Measurements from ENCODE around the gene WBP1L.

Gene WBP1L

GRCh38 chr10:102801496-102801895 is 57.7 kb downstream of the WBP1L start:
- H2AFZ ChIP-seq (ENCODE audit: low read depth, low read length) = no peak overlapping the region
- peaks cover 5% of the 10 kb centered on the region for H3K4me1 ChIP-seq (ENCODE audit: insufficient read depth, low read length)
- H3K27me3 ChIP-seq (ENCODE audit: insufficient read depth, low read length) = no peaks in the 10 kb centered on the region
- H3K9me3 ChIP-seq (ENCODE audit: low read length) = peaks cover 2% of the 10 kb centered on the region
- H3K4me3 ChIP-seq (ENCODE audit: low read length) = no peak overlapping the region
- peaks cover 40% of the 10 kb centered on the region for H3K36me3 ChIP-seq (ENCODE audit: insufficient read depth, low read length)

DNA sequence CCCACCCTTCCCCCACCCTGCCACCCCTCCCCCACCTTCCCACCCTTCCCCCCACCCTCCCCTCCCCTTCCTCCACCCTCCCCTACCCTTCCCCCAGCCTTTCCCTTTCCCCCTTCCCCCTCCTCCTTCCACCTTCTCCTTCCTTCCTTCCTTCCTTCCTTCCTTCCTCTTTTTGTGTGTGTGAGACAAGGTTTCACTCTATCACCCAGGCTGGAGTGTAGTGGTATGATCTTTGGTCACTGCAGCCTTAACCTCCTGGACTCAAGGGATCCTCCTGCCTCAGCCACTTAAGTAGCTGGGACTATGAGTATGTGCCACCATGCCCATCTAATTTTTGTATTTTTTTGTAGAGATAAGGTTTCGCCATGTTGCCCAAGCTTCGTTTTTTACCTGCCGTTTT is 58.2 kb downstream of the WBP1L start:
- Histone ChIP-seq H3K27me3 (ENCODE audit: insufficient read depth, low read length) (no peaks in the 10 kb centered on the region), H2AFZ (ENCODE audit: low read depth, low read length) (no peak overlapping the region), H3K4me1 (ENCODE audit: insufficient read depth, low read length) (peaks cover 1% of the 10 kb centered on the region), H3K4me3 (ENCODE audit: low read length) (no peak overlapping the region), H3K36me3 (ENCODE audit: insufficient read depth, low read length) (peaks cover 40% of the 10 kb centered on the region), H3K9me3 (ENCODE audit: low read length) (peaks cover 2% of the 10 kb centered on the region)

- H3K4me3 ChIP-seq (ENCODE audit: low read length) = no peak overlapping the region
- peaks cover 36% of the 10 kb centered on the region for H3K36me3 ChIP-seq (ENCODE audit: insufficient read depth, low read length)
- no peaks in the 10 kb centered on the region for H3K4me1 ChIP-seq (ENCODE audit: insufficient read depth, low read length)
- no peaks in the 10 kb centered on the region for H3K27me3 ChIP-seq (ENCODE audit: insufficient read depth, low read length)
- no peak overlapping the region for H2AFZ ChIP-seq (ENCODE audit: low read depth, low read length)
- H3K9me3 ChIP-seq (ENCODE audit: low read length) = peaks cover 2% of the 10 kb centered on the region
These were observed 59.3 kb downstream of the WBP1L start for GRCh38 chr10:102802920-102803534.

- H3K4me1 ChIP-seq (ENCODE audit: insufficient read depth, low read length) = peaks cover 3% of the 10 kb centered on the region
- H3K36me3 ChIP-seq (ENCODE audit: insufficient read depth, low read length) = peaks cover 26% of the 10 kb centered on the region
- no peak overlapping the region for H2AFZ ChIP-seq (ENCODE audit: low read depth, low read length)
- peaks cover 2% of the 10 kb centered on the region for H3K9me3 ChIP-seq (ENCODE audit: low read length)
- no peak overlapping the region for H3K4me3 ChIP-seq (ENCODE audit: low read length)
- no peaks in the 10 kb centered on the region for H3K27me3 ChIP-seq (ENCODE audit: insufficient read depth, low read length)
These were observed 60.8 kb downstream of the WBP1L start for GRCh38 chr10:102804382-102805055.

DNA sequence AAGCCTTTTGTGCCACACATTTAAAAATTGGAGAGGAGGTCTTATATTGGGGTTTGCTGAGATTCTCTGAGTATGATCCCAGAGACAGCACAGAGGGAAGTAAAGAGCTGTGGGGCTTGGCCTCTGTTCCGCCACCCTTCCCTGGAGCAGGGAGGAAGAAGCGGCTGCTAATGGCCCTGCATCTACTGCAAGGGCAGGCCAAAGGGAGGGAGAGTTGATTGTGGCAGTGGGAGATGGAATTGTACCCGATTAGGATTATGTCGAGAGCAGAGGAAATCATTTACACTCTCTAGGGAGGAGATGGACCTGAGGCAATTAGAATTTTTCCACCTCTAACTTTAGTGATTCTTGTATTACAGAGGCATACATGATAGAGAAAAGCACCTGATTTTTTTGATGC is 64.6 kb downstream of the WBP1L start:
- no peak overlapping the region for H3K4me3 ChIP-seq (ENCODE audit: low read length)
- H3K9me3 ChIP-seq (ENCODE audit: low read length) = peaks cover 2% of the 10 kb centered on the region
- no peak overlapping the region for H2AFZ ChIP-seq (ENCODE audit: low read depth, low read length)
- peaks cover 3% of the 10 kb centered on the region for H3K4me1 ChIP-seq (ENCODE audit: insufficient read depth, low read length)
- H3K36me3 ChIP-seq (ENCODE audit: insufficient read depth, low read length) = peaks cover 37% of the 10 kb centered on the region
- H3K27me3 ChIP-seq (ENCODE audit: insufficient read depth, low read length) = no peaks in the 10 kb centered on the region

- Histone ChIP-seq H3K4me3 (ENCODE audit: low read length) (no peak overlapping the region), H3K27me3 (ENCODE audit: insufficient read depth, low read length) (no peaks in the 10 kb centered on the region), H3K4me1 (ENCODE audit: insufficient read depth, low read length) (peaks cover 3% of the 10 kb centered on the region), H3K9me3 (ENCODE audit: low read length) (no peaks in the 10 kb centered on the region), H3K36me3 (ENCODE audit: insufficient read depth, low read length) (peaks cover 42% of the 10 kb centered on the region), H2AFZ (ENCODE audit: low read depth, low read length) (no peak overlapping the region)
These were observed 67.6 kb downstream of the WBP1L start for GRCh38 chr10:102811346-102811745.

DNA sequence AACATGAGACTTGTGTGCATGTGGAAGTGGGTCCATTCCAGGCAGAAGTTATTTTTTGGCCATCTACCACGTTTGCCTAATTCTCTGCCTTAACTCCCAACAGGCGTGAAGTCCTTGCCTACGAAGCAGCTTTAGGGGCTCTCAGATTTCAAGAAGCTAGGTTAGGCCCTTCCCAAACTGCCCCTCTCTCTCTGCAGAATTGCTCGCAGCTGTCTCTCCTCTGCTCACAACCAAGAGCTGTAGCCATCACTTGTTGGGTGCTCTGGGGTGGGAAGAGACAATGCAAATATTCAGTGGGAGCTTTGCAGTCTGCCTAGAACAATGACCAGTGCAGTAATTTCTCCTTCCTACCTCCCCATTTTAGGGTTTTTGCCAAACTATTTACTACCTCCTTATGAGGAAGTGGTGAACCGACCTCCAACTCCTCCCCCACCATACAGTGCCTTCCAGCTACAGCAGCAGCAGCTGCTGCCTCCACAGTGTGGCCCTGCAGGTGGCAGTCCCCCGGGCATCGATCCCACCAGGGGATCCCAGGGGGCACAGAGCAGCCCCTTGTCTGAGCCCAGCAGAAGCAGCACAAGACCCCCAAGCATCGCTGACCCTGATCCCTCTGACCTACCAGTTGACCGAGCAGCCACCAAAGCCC is 68.6 kb downstream of the WBP1L start:
- Histone ChIP-seq H3K27me3 (ENCODE audit: insufficient read depth, low read length) (no peaks in the 10 kb centered on the region), H3K4me3 (ENCODE audit: low read length) (no peak overlapping the region), H3K4me1 (ENCODE audit: insufficient read depth, low read length) (peaks cover 3% of the 10 kb centered on the region), H3K9me3 (ENCODE audit: low read length) (no peaks in the 10 kb centered on the region), H3K36me3 (ENCODE audit: insufficient read depth, low read length) (peaks cover 42% of the 10 kb centered on the region), H2AFZ (ENCODE audit: low read depth, low read length) (no peak overlapping the region)

DNA sequence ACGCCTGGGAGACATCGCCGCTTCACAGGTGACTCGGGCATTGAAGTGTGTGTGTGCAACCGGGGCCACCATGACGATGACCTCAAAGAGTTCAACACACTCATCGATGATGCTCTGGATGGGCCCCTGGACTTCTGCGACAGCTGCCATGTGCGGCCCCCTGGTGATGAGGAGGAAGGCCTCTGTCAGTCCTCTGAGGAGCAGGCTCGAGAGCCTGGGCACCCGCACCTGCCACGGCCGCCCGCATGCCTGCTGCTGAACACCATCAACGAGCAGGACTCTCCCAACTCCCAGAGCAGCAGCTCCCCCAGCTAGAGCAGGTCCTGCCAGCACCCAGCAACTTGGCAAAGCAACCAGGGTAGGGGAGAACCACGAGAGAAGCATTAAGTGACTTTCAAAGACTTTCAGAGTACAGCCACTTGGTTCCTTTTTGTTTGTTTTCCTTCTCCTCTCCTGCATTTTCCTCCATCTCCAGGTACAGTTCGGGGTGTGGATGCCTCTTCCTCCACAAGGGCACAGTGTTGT is 69.3 kb downstream of the WBP1L start:
- no peaks in the 10 kb centered on the region for H3K9me3 ChIP-seq (ENCODE audit: low read length)
- H2AFZ ChIP-seq (ENCODE audit: low read depth, low read length) = no peak overlapping the region
- H3K4me3 ChIP-seq (ENCODE audit: low read length) = no peak overlapping the region
- peaks cover 3% of the 10 kb centered on the region for H3K4me1 ChIP-seq (ENCODE audit: insufficient read depth, low read length)
- H3K27me3 ChIP-seq (ENCODE audit: insufficient read depth, low read length) = no peaks in the 10 kb centered on the region
- peaks cover 42% of the 10 kb centered on the region for H3K36me3 ChIP-seq (ENCODE audit: insufficient read depth, low read length)

DNA sequence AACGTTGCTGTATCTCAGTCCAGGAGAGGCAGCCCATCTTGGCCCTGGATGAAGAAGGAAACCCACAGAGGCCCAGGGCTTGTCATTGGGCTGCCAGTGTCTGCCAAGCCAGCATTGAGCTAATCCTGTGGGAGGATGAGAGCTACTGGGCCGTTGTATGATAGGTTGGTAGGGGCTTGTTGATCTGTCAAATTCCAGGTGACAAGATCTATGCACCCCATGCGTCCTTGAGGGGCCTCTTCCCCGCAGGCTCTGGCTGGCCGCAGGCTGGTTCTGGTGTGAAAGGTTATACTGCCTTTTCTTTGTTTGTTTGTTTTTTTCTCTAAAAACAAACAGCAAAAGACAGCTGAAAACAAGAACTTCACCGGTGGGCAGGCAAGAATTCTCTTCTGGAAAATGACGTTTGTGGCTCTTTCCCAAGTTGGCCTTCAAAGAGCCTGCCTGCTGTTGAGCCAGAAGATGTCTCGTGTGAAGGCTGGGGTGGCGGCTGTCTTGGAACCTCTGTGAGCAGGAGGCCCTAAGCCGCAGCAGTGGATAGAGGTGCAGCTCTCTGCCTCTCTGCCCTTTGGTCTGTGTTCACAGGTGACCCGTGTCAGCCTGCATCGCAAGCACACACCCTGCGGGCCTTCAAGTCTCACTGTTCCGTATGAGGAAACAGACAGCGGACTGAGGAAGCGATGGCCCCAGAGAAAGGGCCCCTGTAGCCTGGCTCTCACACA is 70.1 kb downstream of the WBP1L start:
- H3K9me3 ChIP-seq (ENCODE audit: low read length) = no peaks in the 10 kb centered on the region
- no peak overlapping the region for H3K4me3 ChIP-seq (ENCODE audit: low read length)
- H3K4me1 ChIP-seq (ENCODE audit: insufficient read depth, low read length) = no peaks in the 10 kb centered on the region
- H3K36me3 ChIP-seq (ENCODE audit: insufficient read depth, low read length) = peaks cover 41% of the 10 kb centered on the region
- H3K27me3 ChIP-seq (ENCODE audit: insufficient read depth, low read length) = no peaks in the 10 kb centered on the region
- H2AFZ ChIP-seq (ENCODE audit: low read depth, low read length) = no peak overlapping the region

DNA sequence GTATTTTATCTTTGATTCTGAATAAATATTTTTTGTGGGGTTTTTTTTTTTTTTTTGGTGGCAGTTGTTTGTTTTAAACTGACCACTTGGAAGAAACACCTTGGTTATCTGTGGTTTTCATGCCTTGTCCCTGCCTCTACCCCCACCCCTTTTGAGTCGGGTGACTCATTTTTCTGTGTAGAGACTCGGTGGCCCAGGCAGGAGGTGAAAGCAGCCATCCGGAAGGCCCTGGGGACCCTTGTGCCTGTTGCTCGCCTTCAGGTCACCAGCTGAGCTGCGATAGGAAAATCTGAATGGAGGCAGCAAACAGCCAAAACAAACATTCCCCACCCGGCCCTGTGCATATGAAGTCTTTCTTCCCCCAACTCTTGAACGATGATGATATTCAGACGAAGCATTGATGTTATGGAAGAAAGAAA is 70.7 kb downstream of the WBP1L start:
- H3K36me3 ChIP-seq (ENCODE audit: insufficient read depth, low read length) = peaks cover 40% of the 10 kb centered on the region
- H3K27me3 ChIP-seq (ENCODE audit: insufficient read depth, low read length) = no peaks in the 10 kb centered on the region
- H3K4me3 ChIP-seq (ENCODE audit: low read length) = no peak overlapping the region
- H3K4me1 ChIP-seq (ENCODE audit: insufficient read depth, low read length) = no peaks in the 10 kb centered on the region
- H2AFZ ChIP-seq (ENCODE audit: low read depth, low read length) = no peak overlapping the region
- H3K9me3 ChIP-seq (ENCODE audit: low read length) = no peaks in the 10 kb centered on the region

DNA sequence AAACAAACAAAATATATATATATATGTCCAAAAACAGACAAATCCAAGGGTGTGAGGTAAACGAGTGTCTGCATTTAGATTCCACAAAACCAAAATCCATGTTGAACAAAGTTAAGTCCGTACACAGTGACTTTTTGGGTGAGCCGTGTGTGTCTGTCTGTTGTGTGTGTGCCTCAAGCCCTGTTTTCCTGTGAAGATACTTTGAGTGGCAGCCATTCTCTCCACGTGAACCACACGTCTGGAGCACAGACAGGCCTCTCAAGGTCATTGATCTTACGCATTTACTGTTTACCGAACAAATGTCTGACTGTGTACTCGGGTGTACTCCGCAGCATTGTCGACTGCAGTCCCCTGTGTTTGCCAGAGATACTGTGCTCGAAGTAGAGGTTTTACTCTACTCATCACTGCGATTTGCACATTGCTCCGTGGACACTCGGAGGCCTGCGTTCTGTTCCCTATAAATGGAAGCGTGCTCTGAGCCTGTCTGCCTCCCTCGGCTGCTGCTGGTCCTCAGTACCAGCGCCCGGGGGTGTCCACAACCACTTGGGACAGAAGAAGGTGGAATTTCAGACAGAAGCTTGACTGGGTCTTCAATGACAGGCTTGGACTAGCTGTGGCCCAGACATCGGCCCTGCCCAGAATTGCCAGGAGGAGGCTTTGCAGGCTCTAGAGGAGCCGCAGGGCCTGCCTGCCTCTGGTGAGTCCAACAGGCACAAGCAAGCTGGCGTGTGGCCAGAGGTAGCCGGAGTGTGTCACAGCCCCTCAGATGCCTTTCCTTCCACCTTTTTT is 71.3 kb downstream of the WBP1L start:
- Histone ChIP-seq H3K9me3 (ENCODE audit: low read length) (no peaks in the 10 kb centered on the region), H2AFZ (ENCODE audit: low read depth, low read length) (no peak overlapping the region), H3K27me3 (ENCODE audit: insufficient read depth, low read length) (no peaks in the 10 kb centered on the region), H3K4me3 (ENCODE audit: low read length) (no peak overlapping the region), H3K36me3 (ENCODE audit: insufficient read depth, low read length) (peaks cover 36% of the 10 kb centered on the region), H3K4me1 (ENCODE audit: insufficient read depth, low read length) (no peaks in the 10 kb centered on the region)

DNA sequence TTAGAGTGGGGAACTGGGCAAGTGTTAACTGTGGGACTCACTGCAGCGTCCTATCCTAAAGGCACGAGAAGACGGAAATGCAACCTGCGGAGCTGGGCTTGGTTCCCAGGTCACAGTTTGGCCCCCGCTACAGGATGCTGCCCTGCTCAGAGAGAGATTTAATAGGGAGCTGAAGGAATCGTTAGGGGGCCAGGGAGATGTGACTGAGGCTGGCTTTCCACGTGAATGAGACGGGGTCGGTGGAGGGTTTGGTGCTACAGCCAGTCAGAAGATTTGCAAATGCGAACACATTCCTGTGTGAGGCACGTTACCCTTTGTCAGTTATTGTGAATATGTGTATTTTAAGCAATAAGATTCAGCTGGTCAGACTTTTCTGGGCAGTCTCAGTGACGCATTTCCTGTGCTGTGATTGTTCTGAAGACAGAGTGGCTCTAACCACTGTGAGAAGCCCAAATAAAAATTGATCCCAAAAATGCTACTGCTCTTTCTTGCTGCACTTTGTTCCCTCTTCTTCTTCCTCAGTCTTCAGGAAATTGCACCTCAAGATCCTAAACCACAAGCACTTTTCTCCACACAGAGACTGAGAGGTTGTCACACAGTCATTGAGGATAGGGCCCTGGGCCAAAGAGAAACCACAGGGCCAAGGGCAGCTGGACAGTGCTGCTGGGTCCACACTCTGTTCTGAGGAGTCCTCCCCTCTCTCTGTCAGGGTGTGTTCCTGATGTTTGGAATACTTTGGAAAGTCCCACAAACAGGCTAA is 72.2 kb downstream of the WBP1L start:
- H3K36me3 ChIP-seq (ENCODE audit: insufficient read depth, low read length) = peaks cover 33% of the 10 kb centered on the region
- no peaks in the 10 kb centered on the region for H3K4me1 ChIP-seq (ENCODE audit: insufficient read depth, low read length)
- H3K4me3 ChIP-seq (ENCODE audit: low read length) = no peak overlapping the region
- no peaks in the 10 kb centered on the region for H3K27me3 ChIP-seq (ENCODE audit: insufficient read depth, low read length)
- H2AFZ ChIP-seq (ENCODE audit: low read depth, low read length) = no peak overlapping the region
- no peaks in the 10 kb centered on the region for H3K9me3 ChIP-seq (ENCODE audit: low read length)

Data from neuron (in vitro differentiated cells).